22Rv1 (cell line): ENCODE results near the gene SEC14L1.

Source experiments
- ZFX ChIP-seq: fragments of 450-650 bp; IDR thresholded peaks from 2 replicates; pipeline ENCODE4 v1.6.1; 2017; ENCODE audit warnings: antibody characterized with exemption, borderline replicate concordance
- TF ChIP-seq, protein P1 (sequence below): fragments of 450-650 bp; IDR thresholded peaks from 2 replicates; pipeline ENCODE4 v1.5.1; 2017; ENCODE audit warnings: mild to moderate bottlenecking

DNA sequence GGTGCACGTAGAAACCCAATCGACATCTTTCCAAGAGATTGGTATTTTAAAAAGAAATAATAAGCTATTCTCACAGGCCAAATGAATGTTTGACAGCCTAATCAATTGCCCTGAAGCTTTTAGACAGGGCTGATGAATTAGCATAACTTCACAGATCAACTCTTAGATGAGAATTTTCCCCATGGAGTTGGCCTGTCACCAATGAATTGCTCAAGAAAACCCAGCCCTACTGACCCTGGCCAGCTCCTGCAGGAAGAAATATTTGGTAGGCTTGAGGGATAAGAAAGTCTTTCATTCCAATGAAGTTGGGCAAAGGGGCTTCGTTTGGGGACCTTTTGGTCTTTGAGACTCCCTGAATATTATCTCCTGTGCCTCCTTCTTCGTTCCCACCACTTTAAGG lies 23.4 kb upstream of the SEC14L1 start:
- TF ChIP-seq, protein P1, sequence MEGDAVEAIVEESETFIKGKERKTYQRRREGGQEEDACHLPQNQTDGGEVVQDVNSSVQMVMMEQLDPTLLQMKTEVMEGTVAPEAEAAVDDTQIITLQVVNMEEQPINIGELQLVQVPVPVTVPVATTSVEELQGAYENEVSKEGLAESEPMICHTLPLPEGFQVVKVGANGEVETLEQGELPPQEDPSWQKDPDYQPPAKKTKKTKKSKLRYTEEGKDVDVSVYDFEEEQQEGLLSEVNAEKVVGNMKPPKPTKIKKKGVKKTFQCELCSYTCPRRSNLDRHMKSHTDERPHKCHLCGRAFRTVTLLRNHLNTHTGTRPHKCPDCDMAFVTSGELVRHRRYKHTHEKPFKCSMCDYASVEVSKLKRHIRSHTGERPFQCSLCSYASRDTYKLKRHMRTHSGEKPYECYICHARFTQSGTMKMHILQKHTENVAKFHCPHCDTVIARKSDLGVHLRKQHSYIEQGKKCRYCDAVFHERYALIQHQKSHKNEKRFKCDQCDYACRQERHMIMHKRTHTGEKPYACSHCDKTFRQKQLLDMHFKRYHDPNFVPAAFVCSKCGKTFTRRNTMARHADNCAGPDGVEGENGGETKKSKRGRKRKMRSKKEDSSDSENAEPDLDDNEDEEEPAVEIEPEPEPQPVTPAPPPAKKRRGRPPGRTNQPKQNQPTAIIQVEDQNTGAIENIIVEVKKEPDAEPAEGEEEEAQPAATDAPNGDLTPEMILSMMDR = no peak
- no peak for TF ChIP-seq ZFX
